Activated T-helper 1 cell treated with anti-CD3 and anti-CD28 coated beads, Interleukin-2, amount 50 U/mL, for 16 hours (primary cell): ENCODE measurements around the gene ASPDH.
A peak's percentile ranks its signal among the peaks of the same experiment; 100 is the strongest.
"Not testable (repeated sequence)": the region's sequence is repeated elsewhere in the genome, so short reads cannot be mapped to it uniquely, and the experiment has no call there.

Experiments
- DNase-seq, 2 donors: peaks; one replicate each; pipeline ENCODE4 v3.0.0-alpha.2; 2020; ENCODE audit warnings: low read depth in 1 of 2, low spot score in 1 of 2

ASPDH gene

DNA sequence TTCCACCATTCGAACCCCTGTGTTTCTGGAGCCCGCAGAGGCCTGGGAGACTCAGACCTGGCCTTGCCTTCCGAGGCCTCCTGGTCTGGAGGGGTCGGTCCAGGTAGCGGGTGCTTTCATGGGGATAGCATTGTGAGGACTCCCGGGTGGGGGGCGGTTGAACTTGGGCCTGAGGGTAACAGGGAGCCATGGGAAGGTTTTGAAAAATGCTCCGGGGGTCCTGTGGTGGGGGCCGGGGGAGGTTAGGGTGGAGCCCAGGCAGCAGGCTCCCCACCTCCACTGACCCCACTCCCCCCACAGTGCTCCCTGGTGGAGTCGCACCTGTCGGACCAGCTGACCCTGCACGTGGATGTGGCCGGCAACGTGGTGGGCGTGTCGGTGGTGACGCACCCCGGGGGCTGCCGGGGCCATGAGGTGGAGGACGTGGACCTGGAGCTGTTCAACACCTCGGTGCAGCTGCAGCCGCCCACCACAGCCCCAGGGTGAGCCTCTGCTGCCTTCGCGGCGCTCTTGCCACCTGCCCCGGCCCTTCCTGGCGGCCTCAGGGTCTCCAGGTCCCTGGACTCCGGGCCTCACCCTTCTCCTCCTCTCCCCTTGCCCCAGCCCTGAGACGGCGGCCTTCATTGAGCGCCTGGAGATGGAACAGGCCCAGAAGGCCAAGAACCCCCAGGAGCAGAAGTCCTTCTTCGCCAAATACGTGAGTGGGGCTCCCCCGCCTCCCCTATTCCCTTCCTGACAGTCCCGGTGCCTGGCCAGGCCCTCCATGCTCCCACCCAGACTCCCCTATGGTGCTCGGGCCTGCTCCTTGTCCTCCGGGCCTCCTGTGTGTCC lies 33.2 kb downstream of the ASPDH start:
- no peak for DNase-seq

GRCh38 chr19:50479761-50480251 lies 33.9 kb downstream of the ASPDH start:
- no peak for DNase-seq

DNA sequence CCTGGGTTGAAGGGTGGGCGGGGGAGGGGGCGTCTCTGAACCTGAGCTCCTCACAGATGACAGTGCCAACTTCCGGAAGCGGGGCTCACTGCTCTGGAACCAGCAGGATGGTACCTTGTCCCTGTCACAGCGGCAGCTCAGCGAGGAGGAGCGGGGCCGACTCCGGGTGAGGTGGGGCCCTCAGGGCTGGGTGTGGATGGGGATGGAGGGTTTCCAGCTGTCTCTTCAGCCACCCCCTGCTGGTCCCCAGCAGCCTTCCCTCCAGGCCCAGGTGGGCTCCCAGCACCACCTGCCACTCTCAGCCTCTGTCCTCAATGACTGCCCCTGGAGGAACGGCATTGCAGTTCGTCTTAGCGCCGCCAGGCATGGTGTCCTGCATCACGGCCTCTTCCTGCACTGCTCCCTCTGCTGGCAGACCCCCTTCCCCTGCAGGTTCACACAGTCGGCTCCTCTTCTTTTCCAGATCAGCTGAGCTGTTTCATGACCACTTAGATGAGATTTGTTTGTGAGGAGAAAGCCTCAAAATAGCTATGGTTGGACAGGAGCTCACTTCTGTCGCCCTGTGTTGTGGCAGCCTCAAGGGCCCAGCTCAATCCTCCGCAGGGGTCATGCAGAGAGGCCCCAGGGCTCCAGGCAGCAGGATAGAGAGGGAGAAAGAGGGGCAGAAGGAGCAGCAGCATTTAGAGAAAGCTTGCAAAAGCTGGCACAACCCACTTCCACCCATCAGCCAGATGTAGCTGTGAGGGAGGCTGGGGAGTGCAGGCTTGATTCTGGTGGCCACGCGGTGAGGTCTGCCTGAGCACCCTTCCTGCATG lies 34.6 kb downstream of the ASPDH start:
- no peak for DNase-seq

- no peak for DNase-seq
These were observed 35.8 kb downstream of the ASPDH start for GRCh38 chr19:50477751-50478515.

DNA sequence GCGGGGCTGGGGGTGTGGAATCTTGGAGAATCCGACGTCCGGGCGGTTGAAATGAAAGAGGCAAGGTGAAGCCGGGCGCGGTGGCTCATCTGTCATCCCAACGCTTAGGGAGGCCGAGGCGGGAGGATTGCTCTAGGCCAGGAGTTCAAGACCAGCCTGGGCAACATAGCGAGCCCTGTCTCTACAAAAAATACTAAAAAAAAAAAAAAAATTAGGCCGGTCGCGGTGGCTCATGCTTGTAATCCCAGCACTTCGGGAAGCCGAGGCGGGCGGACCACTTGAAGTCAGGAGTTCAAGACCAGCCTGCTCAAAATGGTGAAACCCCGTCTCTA lies 36.8 kb downstream of the ASPDH start:
- DNase-seq: no peak

DNA sequence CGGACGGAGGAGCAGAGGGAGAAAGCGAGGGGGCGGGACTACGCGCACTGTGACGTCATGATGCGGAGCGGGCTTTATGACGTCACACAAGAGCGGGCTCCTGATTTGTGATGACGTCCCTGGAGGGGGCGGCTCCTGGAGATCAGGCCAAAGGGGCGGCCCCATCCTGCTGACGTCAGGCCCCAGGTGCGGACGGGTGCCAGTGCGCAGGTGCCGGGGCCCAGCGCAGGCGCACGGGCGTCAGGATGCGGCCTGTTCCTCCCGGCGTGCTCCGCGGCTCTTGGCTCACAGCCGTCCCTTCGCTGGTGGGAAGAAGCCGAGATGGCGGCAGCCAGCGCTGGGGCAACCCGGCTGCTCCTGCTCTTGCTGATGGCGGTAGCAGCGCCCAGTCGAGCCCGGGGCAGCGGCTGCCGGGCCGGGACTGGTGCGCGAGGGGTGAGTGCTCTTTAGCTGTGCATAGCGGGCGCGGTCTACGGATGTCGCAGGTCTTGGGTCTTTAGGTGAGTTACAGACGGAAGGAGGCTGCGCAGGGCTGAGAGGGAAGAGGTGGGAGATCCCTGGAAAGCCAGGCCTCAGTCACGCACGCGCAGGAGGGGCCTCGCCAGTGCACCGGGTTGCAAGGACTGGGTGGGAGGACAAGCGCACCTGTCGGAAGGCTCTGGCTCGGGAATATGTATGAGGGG lies 37.3 kb downstream of the ASPDH start, which contains the start of the genes EMC10 and GARIN5A:
EMC10 (plus strand) TSS at position 284 of the 683 bp plus-strand sequence; CDS start at position 322, 38 bp downstream.
GARIN5A (minus strand) TSS at position 625 of the 683 bp plus-strand sequence; CDS start at position 165, 460 bp downstream.
- peak; percentile 76 to 88 for DNase-seq

GRCh38 chr19:50475736-50476223 lies 37.9 kb downstream of the ASPDH start:
- DNase-seq: no peak

DNA sequence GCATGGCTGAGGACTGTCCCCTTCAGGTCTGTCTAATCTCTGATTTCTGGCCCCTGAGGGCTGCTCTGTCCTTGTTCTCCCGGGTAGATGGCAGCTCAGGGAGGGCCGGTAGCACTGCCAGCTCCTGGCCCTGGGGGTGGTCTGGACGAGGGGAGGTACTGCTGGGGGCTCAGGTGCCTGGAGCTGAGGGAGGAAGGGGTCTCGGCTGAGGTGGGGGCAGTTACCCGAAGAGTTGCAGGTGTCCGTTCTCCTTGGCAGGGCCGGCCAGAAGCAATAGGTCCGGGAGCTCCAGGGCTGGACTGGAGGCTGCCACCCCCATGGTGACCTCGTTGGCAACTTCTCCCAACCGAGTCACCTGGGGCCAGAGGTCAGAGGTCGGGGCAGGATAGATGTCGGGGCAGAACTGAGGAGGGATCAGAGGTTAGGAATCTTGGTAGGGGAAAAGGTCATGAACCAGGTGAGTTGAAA lies 38.6 kb downstream of the ASPDH start:
- DNase-seq: no peak

- DNase-seq: not testable (repeated sequence)
These were observed 40.4 kb downstream of the ASPDH start for GRCh38 chr19:50473336-50473735.

GRCh38 chr19:50468818-50469217 lies 44.9 kb downstream of the ASPDH start:
- DNase-seq: no peak

DNA sequence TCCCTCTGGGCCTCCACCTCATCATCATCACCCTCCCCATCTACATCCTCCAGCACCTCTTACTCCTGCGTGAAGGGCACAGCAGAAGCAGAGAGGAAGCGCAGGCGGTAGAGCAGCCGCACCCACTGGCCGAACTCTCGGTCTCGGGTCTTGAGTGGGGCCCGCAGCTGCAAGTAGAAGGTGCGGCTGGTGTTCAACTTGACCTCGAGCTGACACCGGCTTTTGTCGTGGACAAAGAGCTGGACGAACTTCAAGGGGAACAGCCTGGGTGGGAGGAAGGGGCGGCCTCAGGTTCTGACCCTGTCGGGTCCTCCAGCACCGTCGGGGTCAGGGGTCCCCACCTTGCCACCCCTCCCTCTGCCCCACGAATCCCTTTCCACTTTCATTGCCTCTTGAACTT lies 46.1 kb downstream of the ASPDH start:
- no peak for DNase-seq

DNA sequence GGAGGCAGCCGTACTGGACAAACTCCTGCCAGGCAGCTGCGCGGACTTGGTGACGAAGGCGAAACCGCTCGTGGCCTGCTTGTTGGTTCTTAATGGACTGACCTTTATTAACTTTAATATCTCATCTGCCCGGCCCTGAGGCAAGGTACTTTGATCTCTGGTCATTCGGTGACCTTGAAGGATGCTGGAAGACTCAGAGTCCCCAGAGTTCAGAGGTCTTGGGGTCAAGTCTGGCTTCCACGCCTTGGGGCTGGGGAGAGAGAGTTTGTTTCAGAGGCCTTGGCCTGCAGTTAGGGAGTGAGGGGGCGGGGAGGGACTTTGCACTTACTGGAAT lies 47.0 kb downstream of the ASPDH start:
- DNase-seq: no peak

- DNase-seq: no peak
These were observed 47.6 kb downstream of the ASPDH start for GRCh38 chr19:50465986-50466705.

GRCh38 chr19:50465000-50465399 lies 48.7 kb downstream of the ASPDH start:
- no peak for DNase-seq

DNA sequence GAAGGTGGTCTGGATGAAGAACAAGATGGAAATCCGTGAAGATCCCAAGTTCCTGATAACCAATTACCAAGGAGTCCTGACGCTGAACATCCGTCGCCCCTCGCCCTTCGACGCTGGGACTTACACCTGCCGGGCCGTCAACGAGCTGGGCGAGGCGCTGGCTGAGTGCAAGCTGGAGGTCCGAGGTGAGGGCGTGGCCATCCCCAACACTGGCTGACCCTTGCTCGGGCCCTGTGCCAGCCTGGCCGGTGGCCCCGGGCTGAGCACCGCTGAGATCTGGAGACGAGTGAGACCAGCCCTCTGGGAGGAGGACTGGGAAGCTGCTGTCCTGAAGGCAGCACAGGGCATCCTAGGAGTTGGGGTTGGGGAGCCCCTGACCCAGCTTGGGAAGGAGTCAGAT lies 49.4 kb downstream of the ASPDH start:
- no peak for DNase-seq

DNA sequence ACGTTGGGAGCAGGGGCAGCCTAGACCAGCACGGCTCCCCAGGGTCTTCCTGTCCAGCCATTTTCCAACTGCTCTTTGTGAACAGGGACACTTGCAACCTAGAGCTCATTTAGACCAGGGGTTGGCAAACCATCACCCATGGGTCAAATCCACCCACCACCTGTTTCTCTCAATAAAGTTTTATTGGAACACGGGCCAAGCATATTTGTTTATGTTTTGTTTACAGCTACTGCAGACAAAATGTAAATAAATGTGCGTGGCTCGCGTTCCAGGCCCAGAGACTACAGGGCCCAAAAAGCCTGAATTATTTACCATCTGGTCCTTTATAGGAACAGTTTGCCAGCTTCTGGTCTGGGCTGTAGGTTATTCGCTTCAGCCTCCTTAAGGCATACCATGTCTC lies 50.7 kb downstream of the ASPDH start:
- no peak for DNase-seq
